HG02884 (cell line): ENCODE measurements around the gene EIF2B2.

Experiments used
- ATAC-seq: cut with Tn5 transposase; IDR thresholded peaks from one replicate; pipeline ENCODE4 v1.9.1; 2021; ENCODE audit warnings: mild to moderate bottlenecking, moderate library complexity; ENCODE audit not compliant: unreplicated experiment

EIF2B2 gene

DNA sequence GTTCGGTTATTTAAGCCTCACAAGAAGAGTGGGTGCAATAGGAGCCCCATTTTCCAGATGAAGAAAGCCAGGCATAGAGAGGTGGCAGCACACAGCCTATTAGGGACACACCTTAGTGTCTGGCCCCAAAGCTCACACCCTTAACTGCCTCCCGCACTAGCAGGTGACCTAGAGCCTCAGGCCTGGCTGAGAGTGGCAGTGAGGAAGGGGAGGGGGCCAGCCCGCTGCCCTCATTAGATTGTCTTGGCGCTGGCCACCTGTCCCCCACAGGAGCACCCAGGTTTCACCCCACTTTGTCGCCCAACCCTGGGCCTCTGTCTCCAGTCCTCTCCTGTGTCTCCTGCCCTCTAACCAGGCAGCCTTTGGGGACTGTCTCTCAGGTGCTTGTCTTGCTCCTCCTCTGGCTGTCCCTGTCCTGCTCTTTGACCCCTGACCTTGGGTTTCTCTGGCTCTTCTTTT is 28.8 kb upstream of the EIF2B2 start:
- no peak for ATAC-seq

GRCh38 chr14:74974364-74975058 is 28.2 kb upstream of the EIF2B2 start:
- no peak for ATAC-seq

DNA sequence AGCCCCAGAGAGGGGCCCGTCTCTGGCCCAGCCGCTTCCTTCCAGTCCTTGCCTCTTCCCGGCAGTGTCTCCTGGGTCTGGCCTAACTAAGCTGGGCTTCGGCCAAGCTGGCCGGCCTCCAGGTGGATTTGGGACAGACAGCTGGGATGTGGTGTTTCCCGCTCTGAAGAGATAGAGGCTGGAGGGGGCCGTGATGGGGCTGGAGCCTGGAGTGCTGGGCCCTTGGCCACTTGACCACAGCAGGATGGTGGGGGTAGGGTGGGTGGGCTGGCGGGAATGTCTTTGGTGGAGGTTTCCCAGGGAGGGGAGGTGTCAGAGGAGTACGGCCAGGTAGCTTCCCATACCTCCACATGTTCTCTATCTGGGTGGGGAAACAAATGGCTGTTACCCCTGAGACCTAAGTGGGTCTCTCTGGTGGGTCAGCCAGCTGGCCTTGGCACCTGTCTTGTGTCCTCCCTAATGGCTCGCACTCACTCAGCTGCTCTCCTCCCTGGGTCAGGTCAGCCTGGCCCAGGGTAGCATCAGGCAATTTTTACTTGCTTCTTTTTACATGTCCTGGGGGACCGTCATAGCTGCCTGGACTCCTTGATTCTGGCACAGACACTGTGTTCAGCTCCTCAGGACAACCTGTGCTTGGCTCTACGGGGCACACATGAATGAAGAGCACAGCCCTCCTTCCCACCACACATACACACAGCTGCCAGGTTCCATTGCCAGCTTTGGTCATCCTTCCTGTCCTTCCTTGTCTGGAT is 27.5 kb upstream of the EIF2B2 start:
- ATAC-seq: no peak

DNA sequence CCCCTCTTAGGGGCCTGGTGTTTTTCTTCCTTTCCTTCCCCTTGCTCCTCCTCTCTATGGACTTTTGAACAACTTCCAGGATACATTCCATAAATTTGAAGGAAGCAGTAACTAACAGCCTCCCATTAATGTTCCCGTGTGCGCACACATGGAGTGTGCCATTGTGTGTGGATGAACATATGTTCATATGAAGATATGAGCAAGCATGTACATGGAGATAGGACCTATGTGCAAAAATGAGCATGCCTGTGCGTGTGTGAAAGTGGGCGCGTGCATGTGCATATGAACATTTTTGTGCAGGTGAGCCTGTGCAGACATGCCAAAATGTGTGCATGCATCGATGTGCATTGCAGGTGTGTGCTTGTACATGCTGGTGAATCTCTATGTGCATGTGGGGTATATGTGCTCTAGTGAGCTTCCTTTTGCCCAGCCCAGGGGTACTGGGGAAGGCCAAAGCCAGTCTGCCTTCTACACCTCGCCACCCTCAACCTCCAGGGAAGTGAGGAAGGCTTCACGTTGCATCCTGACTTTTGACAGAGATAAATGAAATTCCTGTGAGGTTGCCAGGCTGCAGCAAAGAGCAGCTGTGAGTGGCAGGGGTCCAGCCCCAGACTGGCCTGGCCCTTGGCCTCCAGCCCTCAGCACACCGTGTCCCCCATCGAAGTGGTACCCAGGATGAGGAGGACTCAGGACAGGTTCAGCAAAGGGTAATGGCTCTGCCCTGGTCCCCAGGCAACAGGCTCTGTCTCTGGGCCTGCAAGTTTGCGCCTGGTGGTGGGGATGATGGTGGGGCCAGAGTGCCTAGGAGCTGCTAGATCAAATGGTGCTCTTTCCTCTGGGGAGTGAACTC is 26.2 kb upstream of the EIF2B2 start:
- no peak for ATAC-seq

DNA sequence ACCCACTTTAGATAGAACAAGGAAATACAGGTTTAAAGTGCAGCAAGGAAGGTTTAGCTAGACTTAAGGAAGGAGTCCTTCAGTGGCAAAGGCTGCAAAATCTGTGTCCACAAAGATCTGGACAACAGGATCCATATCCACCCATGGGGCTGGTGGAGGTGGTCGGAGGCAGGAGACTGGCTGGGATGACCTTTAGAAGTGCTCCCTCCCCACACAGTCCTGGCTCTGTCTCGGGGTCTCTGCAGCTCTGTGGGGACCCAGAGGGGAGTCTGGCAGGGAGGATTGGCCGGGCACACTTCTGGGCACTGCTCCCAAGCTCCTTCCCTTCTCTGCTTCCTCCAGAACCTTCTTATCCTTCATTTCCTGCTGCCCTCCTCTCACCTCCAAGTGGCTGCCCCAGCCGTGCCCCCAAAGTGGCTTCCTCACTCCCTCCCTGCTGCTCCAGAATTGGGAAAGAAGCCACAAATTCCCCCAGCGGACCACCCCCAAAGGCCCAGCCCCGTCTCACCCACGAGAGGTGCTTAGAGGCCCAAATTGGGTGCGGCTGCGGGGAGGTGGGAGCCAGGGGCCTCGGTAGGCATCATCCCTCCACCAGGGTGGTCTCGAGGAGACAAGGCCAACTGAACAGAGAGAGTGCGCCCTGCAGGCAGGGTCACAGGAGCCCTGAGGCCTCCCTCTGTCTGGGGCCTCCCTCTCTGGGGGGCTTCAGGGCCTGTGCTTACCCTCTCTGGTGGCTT is 25.4 kb upstream of the EIF2B2 start:
- no peak for ATAC-seq

DNA sequence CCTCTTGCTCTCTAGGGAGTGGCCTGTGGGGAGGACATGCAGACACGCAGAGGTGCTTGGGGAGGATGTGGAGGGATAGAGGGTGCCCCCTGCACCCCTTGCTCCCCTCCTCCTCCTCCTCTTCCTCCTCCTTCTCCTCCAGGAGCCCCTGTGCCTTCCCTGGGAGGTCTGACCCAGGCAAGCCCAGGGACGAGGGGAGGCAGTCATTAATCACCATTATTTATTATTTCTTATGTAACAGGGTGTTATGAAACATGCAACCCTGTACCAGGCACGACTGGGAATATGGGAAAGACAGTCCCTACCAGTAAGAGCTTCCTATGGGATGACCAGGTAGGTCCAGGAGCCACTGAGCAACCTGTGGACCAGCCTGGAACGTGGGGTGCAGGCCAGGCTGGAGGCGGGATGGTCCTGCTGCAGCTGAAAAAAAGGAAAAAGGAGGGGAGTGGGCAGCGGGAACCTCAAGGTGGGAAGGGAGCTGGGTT is 24.8 kb upstream of the EIF2B2 start:
- no peak for ATAC-seq

GRCh38 chr14:74978416-74978947 is 24.2 kb upstream of the EIF2B2 start:
- ATAC-seq: no peak

DNA sequence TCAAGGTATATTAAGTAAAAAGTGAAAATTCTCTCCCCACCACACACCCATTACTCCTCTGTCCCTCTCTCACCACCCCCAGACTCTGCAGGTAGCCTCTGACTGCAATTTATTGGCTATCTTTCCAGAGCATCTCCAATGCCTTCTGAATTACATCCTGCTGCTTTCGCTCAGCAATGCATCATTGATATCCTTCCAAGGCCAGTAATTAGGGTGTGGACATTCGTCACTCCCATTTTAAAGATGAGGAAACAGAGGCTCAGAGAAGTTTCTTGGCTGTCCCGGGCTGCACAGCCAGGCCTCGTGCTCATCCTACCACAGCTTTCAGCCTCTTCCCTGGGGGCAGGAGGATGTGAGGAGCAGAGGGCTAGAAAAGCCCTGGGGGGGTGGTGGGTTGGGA is 23.7 kb upstream of the EIF2B2 start:
- ATAC-seq: no peak

GRCh38 chr14:74979442-74980397 is 23.0 kb upstream of the EIF2B2 start:
- ATAC-seq: no peak

GRCh38 chr14:74980398-74980730 is 22.4 kb upstream of the EIF2B2 start:
- no peak for ATAC-seq

GRCh38 chr14:74980731-74981461 is 21.8 kb upstream of the EIF2B2 start:
- no peak for ATAC-seq

- ATAC-seq: no peak
Observed at GRCh38 chr14:74981462-74981782, 21.3 kb upstream of the EIF2B2 start.

- ATAC-seq: no peak
Observed at GRCh38 chr14:74981833-74982232, 20.9 kb upstream of the EIF2B2 start.

DNA sequence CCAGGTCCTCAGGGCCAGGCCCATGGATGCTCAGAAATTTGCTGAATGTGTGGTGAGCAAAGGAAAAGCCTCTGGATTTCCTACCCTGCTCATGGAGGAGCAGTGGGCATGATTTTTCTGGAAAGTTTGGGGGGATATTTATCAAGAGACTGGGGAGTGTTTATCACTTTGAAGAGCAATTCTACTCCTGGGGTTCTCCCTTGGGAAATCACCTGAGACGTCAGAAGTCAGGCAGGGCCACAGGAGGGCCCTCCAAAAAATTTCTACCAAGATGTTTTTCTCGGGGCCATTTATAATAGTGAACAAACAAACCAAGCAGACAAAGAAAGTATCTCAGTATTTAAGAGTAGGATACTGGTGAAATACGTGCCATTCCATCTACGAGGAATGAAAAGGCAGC is 20.1 kb upstream of the EIF2B2 start:
- no peak for ATAC-seq

- no peak for ATAC-seq
Observed at GRCh38 chr14:74983343-74983742, 19.4 kb upstream of the EIF2B2 start.

GRCh38 chr14:74984236-74985027 is 18.3 kb upstream of the EIF2B2 start:
- ATAC-seq: no peak

- ATAC-seq: no peak
Observed at GRCh38 chr14:74985028-74985310, 17.8 kb upstream of the EIF2B2 start.

DNA sequence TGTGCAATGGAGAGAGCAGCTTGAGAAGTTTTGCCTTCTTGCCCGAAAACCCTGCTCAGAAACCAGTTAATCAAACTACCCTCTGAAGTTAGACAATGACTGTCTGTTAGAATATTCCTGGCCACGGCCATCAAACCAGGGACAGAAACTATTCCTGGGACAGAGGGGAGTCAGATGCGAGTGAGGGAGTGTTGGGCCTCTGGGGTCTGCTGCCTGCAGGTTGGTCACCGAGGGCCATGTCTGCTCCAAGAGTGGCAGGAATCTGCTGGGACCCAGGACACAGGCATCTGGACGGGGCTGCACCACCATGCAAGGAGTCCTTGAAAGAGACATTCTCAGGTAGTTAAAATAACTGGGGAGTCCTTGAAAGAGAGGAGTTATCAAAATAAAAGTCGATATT is 16.9 kb upstream of the EIF2B2 start:
- no peak for ATAC-seq
